Measurements from ENCODE around the gene DCXR.

Gene DCXR

GRCh38 chr17:82037092-82037888 is at the start of gene DCXR:
Gene DCXR, minus strand, starts transcription at chr17:82037697. Its CDS starts 15 bp downstream, at chr17:82037682.
- peak within 1 kb of the TSS; percentile 75 for H3K4me3 ChIP-seq (ENCODE audit: low read depth, low read length)
- DNase-seq (ENCODE audit: low read depth): peak; percentile 98
- peak; percentile 58 for TF ChIP-seq CTCF (IDR thresholded peaks at IDR 0.05; ENCODE audit: low read depth, low read length)
- peak; percentile 57 for TF ChIP-seq MAX (IDR thresholded peaks at IDR 0.05; ENCODE audit: low read depth, low read length)
- peak; percentile 95 for TF ChIP-seq POLR2A (IDR thresholded peaks at IDR 0.05; ENCODE audit: extremely low read depth, insufficient read length)
- peak; percentile 89 for TF ChIP-seq MYC (IDR thresholded peaks at IDR 0.05; ENCODE audit: low read depth, low read length)

GRCh38 chr17:82085931-82086764 is 48.7 kb upstream of the DCXR start:
- TF ChIP-seq MYC (IDR thresholded peaks at IDR 0.05; ENCODE audit: low read depth, low read length) (no peak), MAX (IDR thresholded peaks at IDR 0.05; ENCODE audit: low read depth, low read length) (no peak), POLR2A (IDR thresholded peaks at IDR 0.05; ENCODE audit: extremely low read depth, insufficient read length) (no peak), CTCF (IDR thresholded peaks at IDR 0.05; ENCODE audit: low read depth, low read length) (no peak)
- DNase-seq (ENCODE audit: low read depth): no peak
- H3K4me3 ChIP-seq (ENCODE audit: low read depth, low read length): no peak overlapping the region

GRCh38 chr17:82085031-82085861 is 47.7 kb upstream of the DCXR start:
- DNase-seq (ENCODE audit: low read depth): no peak
- H3K4me3 ChIP-seq (ENCODE audit: low read depth, low read length): no peak overlapping the region
- TF ChIP-seq MAX (IDR thresholded peaks at IDR 0.05; ENCODE audit: low read depth, low read length): no peak
- no peak for TF ChIP-seq MYC (IDR thresholded peaks at IDR 0.05; ENCODE audit: low read depth, low read length)
- TF ChIP-seq POLR2A (IDR thresholded peaks at IDR 0.05; ENCODE audit: extremely low read depth, insufficient read length): no peak
- no peak for TF ChIP-seq CTCF (IDR thresholded peaks at IDR 0.05; ENCODE audit: low read depth, low read length)

- H3K4me3 ChIP-seq (ENCODE audit: low read depth, low read length): no peak overlapping the region
- TF ChIP-seq POLR2A (IDR thresholded peaks at IDR 0.05; ENCODE audit: extremely low read depth, insufficient read length): peak; percentile 21
- TF ChIP-seq MYC (IDR thresholded peaks at IDR 0.05; ENCODE audit: low read depth, low read length): no peak
- no peak for TF ChIP-seq CTCF (IDR thresholded peaks at IDR 0.05; ENCODE audit: low read depth, low read length)
- DNase-seq (ENCODE audit: low read depth): no peak
Observed at GRCh38 chr17:82084373-82085030, 47.0 kb upstream of the DCXR start.
